Measurements from ENCODE around the gene SLC16A8. TPM values are rescaled to one million over a fixed set of nuclear protein-coding genes. Genes with fewer than 3 reads are reported as not detected.

Gene SLC16A8, protein sequence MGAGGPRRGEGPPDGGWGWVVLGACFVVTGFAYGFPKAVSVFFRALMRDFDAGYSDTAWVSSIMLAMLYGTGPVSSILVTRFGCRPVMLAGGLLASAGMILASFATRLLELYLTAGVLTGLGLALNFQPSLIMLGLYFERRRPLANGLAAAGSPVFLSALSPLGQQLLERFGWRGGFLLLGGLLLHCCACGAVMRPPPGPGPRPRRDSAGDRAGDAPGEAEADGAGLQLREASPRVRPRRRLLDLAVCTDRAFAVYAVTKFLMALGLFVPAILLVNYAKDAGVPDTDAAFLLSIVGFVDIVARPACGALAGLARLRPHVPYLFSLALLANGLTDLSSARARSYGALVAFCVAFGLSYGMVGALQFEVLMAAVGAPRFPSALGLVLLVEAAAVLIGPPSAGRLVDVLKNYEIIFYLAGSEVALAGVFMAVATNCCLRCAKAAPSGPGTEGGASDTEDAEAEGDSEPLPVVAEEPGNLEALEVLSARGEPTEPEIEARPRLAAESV
- under 1 TPM in 1 of 7 donors, not detected in 6; 0.52 TPM for total RNA-seq
- polyA plus RNA-seq = under 1 TPM in 1 of 2 donors, not detected in 1; 0.39 TPM
- long read RNA-seq, donor 1, partial matches to known transcripts = 0 of 2 reads
- long read RNA-seq, donor 1, other reads (novel, unspliced or antisense) = 2 of 2 reads
- long read RNA-seq, donor 2 = 0 reads
- long read RNA-seq, donor 3 = 0 reads

DNA sequence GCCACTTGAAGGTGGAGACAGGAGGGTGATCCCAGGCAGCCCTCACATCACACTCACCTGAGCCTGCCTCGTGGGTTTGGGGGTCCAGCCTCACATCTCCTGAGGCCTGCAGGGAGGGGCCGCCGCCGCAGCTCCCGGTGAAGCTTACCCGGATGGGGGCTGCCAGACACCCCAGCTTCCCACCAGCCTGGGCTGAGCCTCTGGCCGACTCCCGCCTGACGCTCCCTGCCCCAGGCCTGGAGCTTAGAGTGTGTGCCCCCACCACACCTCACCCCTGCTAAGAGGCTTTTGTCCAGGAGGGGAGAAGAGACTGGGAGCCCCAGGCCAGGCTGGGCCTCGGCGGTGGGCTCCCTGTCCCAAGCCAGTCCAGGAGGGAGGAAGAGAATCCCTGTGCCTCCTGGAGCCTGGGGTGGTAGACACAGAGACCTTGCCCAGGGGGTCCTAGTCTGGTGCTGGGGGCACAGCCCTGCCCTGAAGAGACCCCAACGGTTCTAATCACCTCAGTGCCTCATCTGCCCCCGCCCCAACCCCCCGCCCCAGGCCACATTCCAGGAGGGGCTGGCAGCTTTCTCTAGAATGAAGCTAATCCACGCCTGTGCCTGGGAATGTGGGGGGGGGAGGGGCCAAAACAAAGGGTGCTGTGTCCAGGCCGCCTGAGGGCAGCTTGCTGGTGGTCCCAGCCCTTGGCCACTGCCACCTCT, at the start of gene SLC16A8:
Gene SLC16A8 (minus strand): TSS at position 254 of the 701 bp plus-strand sequence. CDS start 1,311 bp downstream, outside the sequence.
- Histone ChIP-seq H3K36me3 (no peaks in the 10 kb centered on the region), H3K9me3 (no peaks in the 10 kb centered on the region), H3K4me3 (no peak within 1 kb of the TSS), H3K27ac (no peak within 1 kb of the TSS), H3K27me3 (no peaks in the 10 kb centered on the region), H3K4me1 (ENCODE audit: insufficient read depth) (peaks cover 10% of the 10 kb centered on the region)
- intact Hi-C loops (cut with DNase I) = no loop called here
- DNase-seq = peak in 1 of 5 donors; percentile 16
- no peak for TF ChIP-seq EP300 (IDR thresholded peaks at IDR 0.05)
- TF ChIP-seq POLR2A (IDR thresholded peaks at IDR 0.05) = no peak
- WGBS, 3 donors = 75 to 82% (median 80%) methylated on average over 16 of the region's 16 CpGs

- DNase-seq = peak in 1 of 5 donors; percentile 11
- intact Hi-C loops (cut with DNase I) = no loop called here
- Histone ChIP-seq H3K27ac (no peak overlapping the region), H3K4me1 (ENCODE audit: insufficient read depth) (peaks cover 2% of the 10 kb centered on the region), H3K27me3 (no peaks in the 10 kb centered on the region), H3K9me3 (no peaks in the 10 kb centered on the region), H3K4me3 (no peak overlapping the region), H3K36me3 (no peaks in the 10 kb centered on the region)
- TF ChIP-seq POLR2A (IDR thresholded peaks at IDR 0.05) (no peak), EP300 (IDR thresholded peaks at IDR 0.05) (no peak)
- TF ChIP-seq, protein P1, sequence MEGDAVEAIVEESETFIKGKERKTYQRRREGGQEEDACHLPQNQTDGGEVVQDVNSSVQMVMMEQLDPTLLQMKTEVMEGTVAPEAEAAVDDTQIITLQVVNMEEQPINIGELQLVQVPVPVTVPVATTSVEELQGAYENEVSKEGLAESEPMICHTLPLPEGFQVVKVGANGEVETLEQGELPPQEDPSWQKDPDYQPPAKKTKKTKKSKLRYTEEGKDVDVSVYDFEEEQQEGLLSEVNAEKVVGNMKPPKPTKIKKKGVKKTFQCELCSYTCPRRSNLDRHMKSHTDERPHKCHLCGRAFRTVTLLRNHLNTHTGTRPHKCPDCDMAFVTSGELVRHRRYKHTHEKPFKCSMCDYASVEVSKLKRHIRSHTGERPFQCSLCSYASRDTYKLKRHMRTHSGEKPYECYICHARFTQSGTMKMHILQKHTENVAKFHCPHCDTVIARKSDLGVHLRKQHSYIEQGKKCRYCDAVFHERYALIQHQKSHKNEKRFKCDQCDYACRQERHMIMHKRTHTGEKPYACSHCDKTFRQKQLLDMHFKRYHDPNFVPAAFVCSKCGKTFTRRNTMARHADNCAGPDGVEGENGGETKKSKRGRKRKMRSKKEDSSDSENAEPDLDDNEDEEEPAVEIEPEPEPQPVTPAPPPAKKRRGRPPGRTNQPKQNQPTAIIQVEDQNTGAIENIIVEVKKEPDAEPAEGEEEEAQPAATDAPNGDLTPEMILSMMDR (IDR thresholded peaks at IDR 0.05) = no peak
- 96 to 98% (median 97%) methylated on average over 4 of the region's 4 CpGs for WGBS, 3 donors
Observed at GRCh38 chr22:38133331-38133730, 49.3 kb upstream of the SLC16A8 start.

DNA sequence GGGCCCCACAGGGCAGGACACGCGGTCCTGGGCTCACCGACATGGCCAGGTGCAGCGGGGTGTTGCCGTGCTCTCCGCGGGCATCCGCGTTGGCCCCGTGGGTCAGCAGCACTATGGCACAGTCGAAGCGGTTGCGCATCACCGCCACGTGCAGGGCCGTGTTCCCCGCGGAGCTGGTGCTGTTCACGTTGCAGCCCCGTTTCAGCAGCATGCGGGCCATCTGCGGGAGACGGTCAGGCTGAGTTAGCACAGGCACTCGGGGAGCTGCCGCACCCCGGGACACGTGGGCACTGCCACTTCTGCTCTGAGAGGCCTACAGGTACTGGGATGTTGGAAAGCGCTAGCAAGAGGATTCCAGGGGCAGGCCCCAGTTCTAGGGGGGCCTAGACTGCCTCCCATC, 48.8 kb upstream of the SLC16A8 start:
- Histone ChIP-seq H3K4me3 (no peak overlapping the region), H3K36me3 (no peaks in the 10 kb centered on the region), H3K9me3 (no peaks in the 10 kb centered on the region), H3K27ac (no peak overlapping the region), H3K27me3 (no peaks in the 10 kb centered on the region), H3K4me1 (ENCODE audit: insufficient read depth) (peaks cover 2% of the 10 kb centered on the region)
- TF ChIP-seq POLR2A (IDR thresholded peaks at IDR 0.05) (no peak), EP300 (IDR thresholded peaks at IDR 0.05) (no peak)
- TF ChIP-seq, protein P1 (IDR thresholded peaks at IDR 0.05) = no peak
- intact Hi-C loops (cut with DNase I) = no loop called here
- DNase-seq = peak in 2 of 5 donors; percentile 14 to 22
- WGBS, 3 donors = 93 to 94% (median 93%) methylated on average over 28 of the region's 28 CpGs

- H3K4me3 ChIP-seq = no peak overlapping the region
- intact Hi-C loops (cut with DNase I) = no loop called here
- WGBS, 3 donors = 88 to 93% (median 90%) methylated on average over 7 of the region's 7 CpGs
- H3K27me3 ChIP-seq = no peaks in the 10 kb centered on the region
- no peak overlapping the region for H3K27ac ChIP-seq
- H3K36me3 ChIP-seq = no peaks in the 10 kb centered on the region
- TF ChIP-seq POLR2A (IDR thresholded peaks at IDR 0.05) = no peak
- no peak for TF ChIP-seq EP300 (IDR thresholded peaks at IDR 0.05)
- TF ChIP-seq, protein P1 (IDR thresholded peaks at IDR 0.05) = no peak
- H3K4me1 ChIP-seq (ENCODE audit: insufficient read depth) = peaks cover 2% of the 10 kb centered on the region
- DNase-seq = peak in 1 of 5 donors; percentile 8
- H3K9me3 ChIP-seq = no peaks in the 10 kb centered on the region
Observed at GRCh38 chr22:38132136-38132535, 48.2 kb upstream of the SLC16A8 start.
